ENCODE measurements around the gene BTBD6. TPM values are rescaled to one million over a fixed set of nuclear protein-coding genes. Genes with fewer than 3 reads are reported as not detected.
A peak's percentile ranks its signal among the peaks of the same experiment; 100 is the strongest.

Gene BTBD6
- total RNA-seq, 4 donors from 2014 or later = 41.0 to 52.7 (median 46.9) TPM

DNA sequence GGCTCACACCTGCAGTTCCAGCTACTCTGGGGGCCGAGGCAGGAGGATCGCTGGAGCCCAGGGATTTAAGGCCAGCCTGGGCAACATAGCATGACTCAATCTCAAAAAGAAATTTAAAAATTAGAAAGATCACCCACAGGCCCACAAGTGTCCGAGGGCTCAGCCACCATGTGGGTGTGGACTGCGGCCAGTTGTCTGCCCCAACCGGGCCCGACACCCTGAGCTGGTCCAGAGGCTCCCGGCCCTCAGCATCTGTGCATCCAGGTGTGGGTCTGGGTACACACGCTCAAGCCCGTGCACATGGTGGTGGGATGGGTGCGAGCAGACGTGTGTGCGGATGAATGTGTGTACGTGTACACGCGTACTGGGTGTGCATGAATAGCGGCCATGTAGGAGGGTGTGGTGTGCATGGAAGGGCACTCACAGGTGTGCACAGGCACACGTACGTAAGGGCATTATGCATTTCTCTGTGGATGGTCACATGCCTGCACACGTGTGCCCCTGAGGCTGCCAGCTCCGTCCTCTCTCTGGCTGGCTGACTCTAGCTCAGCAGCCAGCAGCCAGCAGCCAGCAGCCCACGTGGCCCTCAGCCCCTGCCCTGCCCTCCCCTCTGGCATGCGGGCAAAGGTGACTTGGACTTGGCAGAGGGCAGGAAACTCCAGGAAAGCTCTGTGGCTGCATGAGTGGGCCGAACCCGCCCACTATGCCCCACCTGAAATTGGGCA lies 44.0 kb upstream of the BTBD6 start:
- 26 to 27% methylated on average over 11 to 17 of the region's 24 CpGs for WGBS, 2 donors
- H3K4me1 ChIP-seq = peaks cover 19 to 56% (median 35%) of the 10 kb centered on the region in 3 donors
- H3K4me3 ChIP-seq = no peak overlapping the region
- no peak for TF ChIP-seq POLR2A (IDR thresholded peaks at IDR 0.05)
- no peak for TF ChIP-seq CTCF (IDR thresholded peaks at IDR 0.05)
- H3K27me3 ChIP-seq = peaks cover 0 to 46% (median 0%) of the 10 kb centered on the region in 4 donors
- no peak for DNase-seq
- intact Hi-C loops (cut with DNase I) = loop anchor here (10.0 kb wide), 1 partner anchor 80 kb away; no protein-coding TSS in a partner anchor
- peaks cover 0 to 10% (median under 1%) of the 10 kb centered on the region in 3 donors for H3K36me3 ChIP-seq
- H3K27ac ChIP-seq = no peak overlapping the region
- H3K9me3 ChIP-seq = no peaks in the 10 kb centered on the region

GRCh38 chr14:105204931-105205672 lies 43.2 kb upstream of the BTBD6 start:
- Histone ChIP-seq H3K27me3 (peaks cover 0 to 38% (median 0%) of the 10 kb centered on the region in 4 donors), H3K36me3 (peaks cover 5 to 17% (median 8%) of the 10 kb centered on the region in 3 donors), H3K4me3 (no peak overlapping the region), H3K9me3 (no peaks in the 10 kb centered on the region), H3K4me1 (peaks cover 19 to 52% (median 35%) of the 10 kb centered on the region in 3 donors), H3K27ac (peak overlapping the region in 1 of 4 donors; percentile 51)
- WGBS, 2 donors = 20 to 28% methylated on average over 2 to 5 of the region's 21 CpGs
- intact Hi-C loops (cut with DNase I) = loop anchor here (10.0 kb wide), 1 partner anchor 80 kb away; no protein-coding TSS in a partner anchor
- no peak for TF ChIP-seq POLR2A (IDR thresholded peaks at IDR 0.05)
- no peak for DNase-seq

- DNase-seq = no peak
- TF ChIP-seq POLR2A (IDR thresholded peaks at IDR 0.05) = no peak
- no peak for TF ChIP-seq CTCF (IDR thresholded peaks at IDR 0.05)
- intact Hi-C loops (cut with DNase I) = loop anchor here (10.0 kb wide), 1 partner anchor 79 kb away; no protein-coding TSS in a partner anchor
- Histone ChIP-seq H3K27ac (peak overlapping the region in 1 of 4 donors; percentile 51), H3K9me3 (no peaks in the 10 kb centered on the region), H3K4me1 (peaks cover 19 to 52% (median 35%) of the 10 kb centered on the region in 3 donors), H3K4me3 (no peak overlapping the region), H3K27me3 (peaks cover 0 to 32% (median 0%) of the 10 kb centered on the region in 4 donors), H3K36me3 (peaks cover 5 to 24% (median 9%) of the 10 kb centered on the region in 3 donors)
- WGBS, 2 donors = 32 to 80% methylated on average over 2 of the region's 12 CpGs
Measured at GRCh38 chr14:105205673-105206208, 42.6 kb upstream of the BTBD6 start.

DNA sequence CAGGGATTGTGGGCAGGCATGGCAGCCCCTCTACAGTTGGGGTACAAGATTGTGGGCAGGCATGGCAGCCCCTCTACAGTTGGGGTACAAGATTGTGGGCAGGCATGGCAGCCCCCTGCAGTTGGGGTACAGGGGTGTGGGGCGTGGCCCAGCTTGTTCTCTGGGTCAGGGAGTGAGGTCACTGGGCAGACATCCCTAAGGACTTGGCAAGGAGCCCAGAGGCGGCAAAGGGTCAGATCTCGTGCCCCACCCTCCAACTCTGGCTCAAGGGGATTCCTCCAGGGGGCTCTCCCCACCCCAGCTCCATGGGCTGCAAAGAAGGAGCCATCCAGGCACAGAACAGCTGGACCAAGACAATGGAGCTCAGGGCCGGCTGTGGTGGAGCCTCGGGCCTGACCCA lies 41.5 kb upstream of the BTBD6 start:
- TF ChIP-seq POLR2A (IDR thresholded peaks at IDR 0.05) (no peak), CTCF (IDR thresholded peaks at IDR 0.05) (no peak)
- H3K4me1 ChIP-seq = peaks cover 19 to 43% (median 35%) of the 10 kb centered on the region in 3 donors
- H3K27ac ChIP-seq = no peak overlapping the region
- no peaks in the 10 kb centered on the region for H3K9me3 ChIP-seq
- no peak for DNase-seq
- WGBS, 2 donors = 26 to 71% methylated on average over 2 to 3 of the region's 5 CpGs
- H3K36me3 ChIP-seq = peaks cover 5 to 35% (median 14%) of the 10 kb centered on the region in 3 donors
- intact Hi-C loops (cut with DNase I) = loop anchor here (10.0 kb wide), 1 partner anchor 78 kb away; no protein-coding TSS in a partner anchor
- H3K27me3 ChIP-seq = peaks cover 0 to 20% (median 0%) of the 10 kb centered on the region in 4 donors
- H3K4me3 ChIP-seq = no peak overlapping the region

DNA sequence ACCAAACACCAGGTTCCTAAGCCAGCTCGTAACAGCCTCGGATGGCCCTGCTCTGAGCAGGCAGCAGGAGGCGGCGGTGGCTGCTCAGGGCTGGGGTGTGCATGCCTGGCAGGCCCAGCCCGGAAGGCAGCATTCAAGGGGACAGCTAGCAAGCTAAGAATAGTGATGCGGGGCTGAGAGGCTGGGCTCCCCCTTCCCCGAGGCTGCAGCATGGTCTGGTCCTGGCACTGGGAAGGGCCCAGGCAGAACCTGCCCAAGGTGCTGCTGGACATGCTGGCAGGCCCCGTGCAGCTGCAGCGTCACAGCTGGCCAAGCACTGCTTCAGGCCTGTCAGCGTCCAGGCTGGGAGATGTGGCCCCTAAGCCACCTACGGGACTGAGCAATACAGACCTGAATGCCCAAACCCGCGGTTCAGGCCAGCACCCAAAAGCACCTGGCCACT lies 40.9 kb upstream of the BTBD6 start:
- Histone ChIP-seq H3K27ac (no peak overlapping the region), H3K36me3 (peaks cover 5 to 41% (median 14%) of the 10 kb centered on the region in 3 donors), H3K4me3 (no peak overlapping the region), H3K4me1 (peaks cover 19 to 37% (median 29%) of the 10 kb centered on the region in 3 donors), H3K27me3 (peaks cover 0 to 14% (median 0%) of the 10 kb centered on the region in 4 donors), H3K9me3 (no peaks in the 10 kb centered on the region)
- DNase-seq = no peak
- WGBS, 2 donors = 71% methylated on average over 2 of the region's 13 CpGs; no CpG with 5 or more reads in 1 of the 2 donors
- TF ChIP-seq CTCF (IDR thresholded peaks at IDR 0.05) (no peak), POLR2A (IDR thresholded peaks at IDR 0.05) (no peak)
- intact Hi-C loops (cut with DNase I) = loop anchor here (10.0 kb wide), 1 partner anchor 77 kb away; no protein-coding TSS in a partner anchor

Measured in esophagus squamous epithelium (tissue), 5 donors.